IMR-90 (cell line): ENCODE results near the gene CHPF. TPM values are rescaled to one million over a fixed set of nuclear protein-coding genes. Genes with fewer than 3 reads are reported as not detected.
A peak's percentile ranks its signal among the peaks of the same experiment; 100 is the strongest.

Source experiments
- ATAC-seq: fragments of 200-7000 bp; cut with Tn5 transposase; 2 replicates; pipeline ENCODE4 v1.9.1; 2020; ENCODE audit warnings: low read depth, mild to moderate bottlenecking, moderate library complexity
- BruUV-seq: library from RNA; stranded (reverse); fragments of 400-500 nt; replicated peaks from 2 replicates; lab custom pipeline; 2021; lab: Mats Ljungman, UMichigan
- CTCF ChIA-PET: fragments of 300-600 bp; formaldehyde crosslinking; extraction: SDS; loops from one replicate; lab custom pipeline; 2021; ENCODE audit warnings: antibody characterized with exemption; lab: Yijun Ruan, JAX
- POLR2A ChIA-PET: fragments of 300-600 bp; sonication (Branson Sonifier 250); formaldehyde crosslinking; loops from one replicate; lab custom pipeline; 2022; ENCODE audit warnings: antibody characterized with exemption; ENCODE audit not compliant: unreplicated experiment; lab: Charles Lee
- DNase-seq: peaks from one replicate; pipeline ENCODE4 v3.0.0; 2013
- H2AFZ ChIP-seq: replicated peaks from 2 replicates; pipeline ENCODE3; 2013; ENCODE audit warnings: low read length, mild to moderate bottlenecking; ENCODE audit not compliant: poor library complexity
- H2AK5ac ChIP-seq: 2 replicates; pipeline ENCODE4 v1.6.1; 2013; ENCODE audit warnings: low read depth, low read length, inconsistent platforms
- H2AK9ac ChIP-seq: replicated peaks from 2 replicates; pipeline ENCODE3; 2013; ENCODE audit warnings: mild to moderate bottlenecking, low read depth, low read length, moderate library complexity; ENCODE audit not compliant: poor library complexity
- H2BK120ac ChIP-seq: 2 replicates; pipeline ENCODE4 v1.6.1; 2013; ENCODE audit warnings: low read depth, low read length, inconsistent platforms
- H2BK15ac ChIP-seq: 3 replicates; pipeline ENCODE4 v1.6.1; 2013; ENCODE audit warnings: low read depth, low read length, inconsistent platforms
- H2BK20ac ChIP-seq: 2 replicates; pipeline ENCODE4 v1.6.1; 2013; ENCODE audit warnings: low read depth, mild to moderate bottlenecking, inconsistent platforms, low read length, moderate library complexity
- H2BK5ac ChIP-seq: 2 replicates; pipeline ENCODE4 v1.6.1; 2013; ENCODE audit warnings: mild to moderate bottlenecking, low read depth, low read length, inconsistent platforms; ENCODE audit not compliant: poor library complexity, severe bottlenecking
- H3K14ac ChIP-seq: replicated peaks from 2 replicates; pipeline ENCODE4 v1.6.1; 2013; ENCODE audit warnings: low read depth, low read length, inconsistent platforms
- H3K18ac ChIP-seq: 2 replicates; pipeline ENCODE4 v1.6.1; 2013; ENCODE audit warnings: low read depth, low read length, control low read depth
- H3K23ac ChIP-seq: 2 replicates; pipeline ENCODE4 v1.6.1; 2013; ENCODE audit warnings: low read depth, low read length, inconsistent platforms
- H3K27ac ChIP-seq: 2 replicates; pipeline ENCODE4 v1.5.1; 2013; ENCODE audit warnings: mild to moderate bottlenecking, control low read depth, low read length; ENCODE audit not compliant: insufficient read depth
- H3K27me3 ChIP-seq: 2 replicates; pipeline ENCODE4 v1.6.1; 2013; ENCODE audit warnings: low read length; ENCODE audit not compliant: control insufficient read depth, insufficient read depth
- H3K36me3 ChIP-seq: 2 replicates; pipeline ENCODE4 v1.6.1; 2013; ENCODE audit warnings: low read length, mixed read lengths; ENCODE audit not compliant: control insufficient read depth, insufficient read depth
- H3K4ac ChIP-seq: 2 replicates; pipeline ENCODE4 v1.6.1; 2013; ENCODE audit warnings: low read depth, low read length, inconsistent platforms
- H3K4me1 ChIP-seq: 2 replicates; pipeline ENCODE4 v1.6.1; 2013; ENCODE audit warnings: low read length, mixed read lengths; ENCODE audit not compliant: control insufficient read depth, insufficient read depth
- H3K4me2 ChIP-seq: 2 replicates; pipeline ENCODE4 v1.6.1; 2013; ENCODE audit warnings: low read depth, mild to moderate bottlenecking, control low read depth, low read length, moderate library complexity
- H3K4me3 ChIP-seq: 2 replicates; pipeline ENCODE4 v1.5.1; 2013; ENCODE audit warnings: low read depth, mild to moderate bottlenecking, control low read depth, low read length, moderate library complexity; ENCODE audit not compliant: insufficient read depth
- H3K56ac ChIP-seq: 2 replicates; pipeline ENCODE4 v1.6.1; 2013; ENCODE audit warnings: low read length, inconsistent platforms; ENCODE audit not compliant: insufficient read depth; ENCODE audit errors: extremely low read depth
- H3K79me1 ChIP-seq, 2 experiments: 2 replicates each; pipeline ENCODE4 v1.6.1; 2013; ENCODE audit warnings: low read length in 2 of 2, inconsistent platforms in 1 of 2, low read depth in 1 of 2
- H3K9ac ChIP-seq: 2 replicates; pipeline ENCODE4 v1.6.1; 2013; ENCODE audit warnings: low read depth, low read length, control low read depth
- H3K9me1 ChIP-seq: 2 replicates; pipeline ENCODE4 v1.6.1; 2013; ENCODE audit warnings: low read length, inconsistent platforms; ENCODE audit not compliant: insufficient read depth
- H3K9me3 ChIP-seq: 2 replicates; pipeline ENCODE4 v1.6.1; 2013; ENCODE audit warnings: low read length; ENCODE audit not compliant: control insufficient read depth, insufficient read depth
- H4K20me1 ChIP-seq: 2 replicates; pipeline ENCODE4 v1.6.1; 2013; ENCODE audit warnings: low read length, inconsistent platforms; ENCODE audit not compliant: insufficient read depth
- H4K5ac ChIP-seq: 2 replicates; pipeline ENCODE4 v1.6.1; 2013; ENCODE audit warnings: mild to moderate bottlenecking, low read depth, low read length, control low read depth
- H4K8ac ChIP-seq, 2 experiments: 2 replicates each; pipeline ENCODE4 v1.6.1; 2013; ENCODE audit warnings: low read depth in 2 of 2, low read length in 2 of 2, control low read depth in 1 of 2, inconsistent platforms in 1 of 2
- H4K91ac ChIP-seq: 2 replicates; pipeline ENCODE4 v1.6.1; 2013; ENCODE audit warnings: low read depth, low read length, inconsistent platforms; ENCODE audit not compliant: insufficient read depth
- BHLHE40 ChIP-seq: fragments of 150-350 bp; IDR thresholded peaks from 2 replicates; pipeline ENCODE4 v1.6.1; 2016; ENCODE audit warnings: mild to moderate bottlenecking, low read depth, low read length
- CHD1 ChIP-seq: IDR thresholded peaks from 2 replicates; pipeline ENCODE4 v1.6.1; 2012; ENCODE audit warnings: low read depth, low read length, improper control_type of control experiment
- FOS ChIP-seq: fragments of 150-350 bp; IDR thresholded peaks from 2 replicates; pipeline ENCODE4 v1.6.1; 2016; ENCODE audit warnings: low read depth, low read length
- MAFK ChIP-seq: IDR thresholded peaks from 2 replicates; pipeline ENCODE4 v1.6.1; 2012; ENCODE audit warnings: low read depth, low read length, improper control_type of control experiment
- RAD21 ChIP-seq: IDR thresholded peaks from 2 replicates; pipeline ENCODE4 v1.6.1; 2012; ENCODE audit warnings: low read length, improper control_type of control experiment
- RCOR1 ChIP-seq: IDR thresholded peaks from 2 replicates; pipeline ENCODE4 v1.6.1; 2012; ENCODE audit warnings: mild to moderate bottlenecking, low read length, improper control_type of control experiment; ENCODE audit not compliant: insufficient replicate concordance
- RFX5 ChIP-seq: IDR thresholded peaks from 2 replicates; pipeline ENCODE4 v1.8.0; 2012; ENCODE audit warnings: low read depth, mild to moderate bottlenecking, low read length, moderate library complexity
- WGBS, 2 experiments: methylation state at CpG; one replicate each; pipeline versions ENCODE4 v1.1.5 to v1.1.7; 2013; ENCODE audit warnings: missing lambda C conversion rate in 2 of 2; ENCODE audit not compliant: insufficient read length in 1 of 2; ENCODE audit errors: extremely low coverage in 2 of 2; 5-methylcytosine and 5-hydroxymethylcytosine counted together
- dilution Hi-C: fragments of 300-500 bp; cut with HindIII; formaldehyde crosslinking; loops from one replicate; pipeline ENCODE4 v1.14.3; 2018; ENCODE audit warnings: low sequenced_read_pairs; ENCODE audit not compliant: unreplicated experiment
- in situ Hi-C: fragments of 300-500 bp; cut with MboI; formaldehyde crosslinking; loops from 3 replicates; pipeline ENCODE4 v1.14.3; 2019; ENCODE audit warnings: low sequenced_read_pairs, inconsistent platforms, mixed read lengths
- intact Hi-C: fragments of 100-400 bp; cut with micrococcal nuclease; formaldehyde crosslinking; loops from 2 replicates; pipeline ENCODE4 v1.10.0; 2022
- polyA plus RNA-seq, 3 experiments: library from polyadenylated mRNA; depleted of rRNA; stranded (reverse); fragments of >200 nt; gene quantifications; 2 replicates each; pipeline ENCODE4 v1.2.3, GENCODE V29; 2012; ENCODE audit warnings: low replicate concordance in 1 of 3
- total RNA-seq: library from RNA; depleted of rRNA; stranded (reverse); fragments of >200 nt; gene quantifications from 2 replicates; pipeline ENCODE4 v1.2.3, GENCODE V29; 2012
- TF ChIP-seq, protein P1 (sequence below): fragments of 150-350 bp; IDR thresholded peaks from 2 replicates; pipeline ENCODE4 v1.6.1; 2016; ENCODE audit warnings: low read depth, mild to moderate bottlenecking, low read length, moderate library complexity, borderline replicate concordance

CHPF gene
- total and polyA plus RNA-seq, 2 of the 4 experiments (the other 2 are of a cell fraction) = 24.0 to 115 TPM

- Histone ChIP-seq H3K9ac (no peak overlapping the region), H3K4me2 (no peak overlapping the region), H2BK120ac (no peak overlapping the region), H4K91ac (no peak overlapping the region), H4K5ac (no peak overlapping the region), H2BK15ac (no peak overlapping the region), H3K56ac (no peak overlapping the region), H3K23ac (no peak overlapping the region; the same call in 1 of the 2 replicates), H3K4me3 (no peak overlapping the region), H3K14ac (no peak overlapping the region), H3K9me1 (no peaks in the 10 kb centered on the region), H2AK9ac (peak overlapping the region; percentile 46), H2BK5ac (no peak overlapping the region), H2AFZ (peak overlapping the region; percentile 87), H3K9me3 (no peaks in the 10 kb centered on the region), H3K27ac (no peak overlapping the region), H3K18ac (no peak overlapping the region), H3K36me3 (no peaks in the 10 kb centered on the region), H3K4me1 (peaks cover 16% of the 10 kb centered on the region), H2AK5ac (no peak overlapping the region), H2BK20ac (no peak overlapping the region), H3K4ac (no peak overlapping the region; the same call in 1 of the 2 replicates), H4K20me1 (no peaks in the 10 kb centered on the region; the same call in 1 of the 2 replicates), H3K79me1 (no peaks in the 10 kb centered on the region), H4K8ac (peak overlapping the region in 1 of 2 experiments; percentile 39; a peak in 1 of 4 replicates), H3K27me3 (peaks cover 32% of the 10 kb centered on the region)
- ChIA-PET CTCF (interaction anchor here (1.5 to 2.1 kb wide), 2 partner anchors 28 to 120 kb away, joined by 3 to 5 read pairs; no protein-coding TSS in a partner anchor), POLR2A (interaction anchor here (0.5 kb wide), 1 partner anchor 25 kb away, joined by 3 read pairs; the partner anchor contains the start of gene GMPPA)
- TF ChIP-seq FOS = no peak
- no peak for TF ChIP-seq CHD1
- TF ChIP-seq BHLHE40 = no peak
- TF ChIP-seq RAD21 = no peak
- TF ChIP-seq RFX5 = no peak
- TF ChIP-seq MAFK = no peak
- no peak for TF ChIP-seq RCOR1
- TF ChIP-seq, protein P1, sequence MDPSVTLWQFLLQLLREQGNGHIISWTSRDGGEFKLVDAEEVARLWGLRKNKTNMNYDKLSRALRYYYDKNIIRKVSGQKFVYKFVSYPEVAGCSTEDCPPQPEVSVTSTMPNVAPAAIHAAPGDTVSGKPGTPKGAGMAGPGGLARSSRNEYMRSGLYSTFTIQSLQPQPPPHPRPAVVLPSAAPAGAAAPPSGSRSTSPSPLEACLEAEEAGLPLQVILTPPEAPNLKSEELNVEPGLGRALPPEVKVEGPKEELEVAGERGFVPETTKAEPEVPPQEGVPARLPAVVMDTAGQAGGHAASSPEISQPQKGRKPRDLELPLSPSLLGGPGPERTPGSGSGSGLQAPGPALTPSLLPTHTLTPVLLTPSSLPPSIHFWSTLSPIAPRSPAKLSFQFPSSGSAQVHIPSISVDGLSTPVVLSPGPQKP = no peak
- in situ Hi-C loops (no loop called here), dilution Hi-C loops (no loop called here), intact Hi-C loops (loop anchor here (5.0 kb wide), 1 partner anchor 66 kb away; no protein-coding TSS in a partner anchor)
- BruUV-seq = no TSS peak
- DNase-seq (no peak), ATAC-seq (no peak)
- WGBS, 2 experiments = no CpG with 5 or more reads among the region's 24 CpGs
Observed at GRCh38 chr2:219523031-219523671, 20.5 kb downstream of the CHPF start.
